Sigmoid colon (tissue), 4 donors: ENCODE measurements around the gene BOD1L1.

Experiments used
- EP300 ChIP-seq, 4 donors: sonication (generic); formaldehyde crosslinking; IDR thresholded peaks; one replicate each; pipeline ENCODE4 v1.6.1; 2017; ENCODE audit warnings: antibody characterized with exemption in 4 of 4
- POLR2AphosphoS5 ChIP-seq, 4 donors: sonication (generic); formaldehyde crosslinking; IDR thresholded peaks; one replicate each; pipeline ENCODE4 v1.6.1; 2017; ENCODE audit warnings: antibody characterized with exemption in 4 of 4
- TF ChIP-seq, protein P1 (sequence below), 4 experiments: fragments of 450-650 bp in 3 of 4; fragments of 200-600 bp in 1 of 4; IDR thresholded peaks; one replicate each; pipeline ENCODE4 v1.5.1; 2016 to 2019; ENCODE audit warnings: antibody characterized with exemption in 4 of 4, mild to moderate bottlenecking in 3 of 4, moderate library complexity in 2 of 4

DNA sequence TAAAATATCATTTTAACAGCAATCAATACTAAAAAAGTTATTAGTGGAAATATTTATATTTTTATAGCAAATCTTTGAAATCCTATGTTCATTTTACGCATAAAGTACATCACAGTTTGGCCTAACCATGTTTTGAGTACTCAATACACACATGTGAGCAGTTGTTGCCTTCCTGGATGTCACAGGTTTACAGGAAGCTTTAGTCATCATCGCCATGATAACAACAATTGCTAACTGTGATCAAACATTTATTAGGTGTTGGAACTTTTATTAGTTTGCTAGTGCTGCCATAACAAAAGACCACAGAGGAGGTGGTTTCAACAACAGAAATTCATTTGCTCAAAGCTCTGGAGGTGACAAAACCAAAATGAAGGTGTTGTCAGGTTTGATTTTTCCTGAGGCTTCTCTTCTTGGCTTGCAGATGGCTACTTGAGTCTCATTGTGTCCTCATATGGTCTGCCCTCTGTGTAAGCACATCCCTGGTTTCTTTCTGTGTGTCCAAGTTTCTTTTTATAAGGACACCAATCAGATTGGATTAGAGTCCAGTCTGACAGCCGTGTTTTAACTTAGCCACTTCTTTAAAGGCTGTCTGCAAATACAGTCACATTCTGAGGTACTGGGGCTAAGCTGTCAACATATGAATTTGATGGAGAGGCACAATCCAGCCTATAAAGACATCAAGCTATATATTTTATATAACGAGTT lies 43.1 kb upstream of the BOD1L1 start:
- TF ChIP-seq, protein P1, sequence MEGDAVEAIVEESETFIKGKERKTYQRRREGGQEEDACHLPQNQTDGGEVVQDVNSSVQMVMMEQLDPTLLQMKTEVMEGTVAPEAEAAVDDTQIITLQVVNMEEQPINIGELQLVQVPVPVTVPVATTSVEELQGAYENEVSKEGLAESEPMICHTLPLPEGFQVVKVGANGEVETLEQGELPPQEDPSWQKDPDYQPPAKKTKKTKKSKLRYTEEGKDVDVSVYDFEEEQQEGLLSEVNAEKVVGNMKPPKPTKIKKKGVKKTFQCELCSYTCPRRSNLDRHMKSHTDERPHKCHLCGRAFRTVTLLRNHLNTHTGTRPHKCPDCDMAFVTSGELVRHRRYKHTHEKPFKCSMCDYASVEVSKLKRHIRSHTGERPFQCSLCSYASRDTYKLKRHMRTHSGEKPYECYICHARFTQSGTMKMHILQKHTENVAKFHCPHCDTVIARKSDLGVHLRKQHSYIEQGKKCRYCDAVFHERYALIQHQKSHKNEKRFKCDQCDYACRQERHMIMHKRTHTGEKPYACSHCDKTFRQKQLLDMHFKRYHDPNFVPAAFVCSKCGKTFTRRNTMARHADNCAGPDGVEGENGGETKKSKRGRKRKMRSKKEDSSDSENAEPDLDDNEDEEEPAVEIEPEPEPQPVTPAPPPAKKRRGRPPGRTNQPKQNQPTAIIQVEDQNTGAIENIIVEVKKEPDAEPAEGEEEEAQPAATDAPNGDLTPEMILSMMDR (IDR thresholded peaks at IDR 0.05): no peak
- TF ChIP-seq EP300 (IDR thresholded peaks at IDR 0.05) (no peak), POLR2AphosphoS5 (IDR thresholded peaks at IDR 0.05) (peak in 1 of 4 donors; percentile 43)
